ENCODE data around the gene ITIH3.

ITIH3 gene

DNA sequence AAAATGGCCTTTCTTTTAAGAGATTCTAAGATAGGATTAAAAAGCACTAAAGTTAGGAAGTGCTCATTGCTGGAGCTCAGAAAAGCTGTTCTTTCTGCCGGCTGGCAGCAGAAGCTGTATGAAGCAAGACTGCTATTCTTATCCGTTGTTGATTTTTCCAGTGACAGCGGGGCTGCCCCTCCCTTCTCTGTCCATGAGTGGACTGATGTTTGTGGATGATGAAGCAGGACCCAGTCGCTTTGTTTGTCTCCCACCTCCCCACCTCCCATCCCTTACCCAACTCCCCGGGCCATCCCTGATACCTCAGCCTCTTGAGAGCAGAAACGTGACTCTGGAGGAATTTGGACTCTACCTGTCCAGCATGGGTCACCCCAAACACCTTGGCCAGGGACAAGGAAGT lies 50.6 kb downstream of the ITIH3 start:
- no peak for DNase-seq

GRCh38 chr3:52845691-52846431 lies 51.3 kb downstream of the ITIH3 start:
- DNase-seq, result no peak

GRCh38 chr3:52846432-52846965 lies 51.9 kb downstream of the ITIH3 start:
- DNase-seq, result no peak

DNA sequence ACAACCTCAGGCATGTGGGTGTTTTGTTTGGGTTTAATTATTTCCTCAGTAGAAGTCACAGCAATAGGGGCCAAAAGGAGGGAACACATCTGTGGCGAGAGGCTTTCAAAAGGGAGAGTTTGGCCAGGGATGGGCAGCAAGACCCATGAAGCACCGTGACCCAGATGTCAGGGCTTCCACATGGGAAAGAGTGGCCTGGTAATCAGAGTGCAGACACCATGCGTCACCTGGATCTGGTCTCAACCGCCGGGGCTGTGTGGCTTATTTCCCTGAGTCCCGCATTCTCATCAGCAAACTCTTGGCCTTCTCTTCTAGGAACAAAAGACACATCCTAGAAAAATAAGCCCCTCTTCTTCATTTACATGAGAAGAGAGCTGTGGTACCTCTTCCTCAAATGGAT lies 52.6 kb downstream of the ITIH3 start:
- DNase-seq, result no peak

DNA sequence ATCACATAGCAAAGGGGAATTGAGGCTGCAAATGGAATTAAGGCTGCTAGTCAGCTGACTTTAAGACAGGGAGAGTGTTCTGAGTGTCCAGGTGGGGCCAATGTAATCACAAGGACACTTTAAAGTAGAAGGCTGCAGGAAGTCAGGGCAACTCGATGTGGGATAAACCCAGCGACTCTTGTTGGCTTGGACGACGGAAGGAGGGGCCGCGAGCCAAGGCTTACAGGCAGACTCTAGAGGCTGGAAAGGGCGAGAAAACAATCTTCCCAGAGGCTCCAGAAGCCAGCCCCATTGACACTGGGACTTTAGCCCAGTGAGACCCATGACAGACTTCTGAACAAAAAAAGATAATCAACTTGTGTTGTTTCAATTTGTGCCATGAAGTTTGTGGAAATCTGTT lies 53.1 kb downstream of the ITIH3 start:
- DNase-seq, result no peak

- DNase-seq, result no peak
Measured at GRCh38 chr3:52848617-52849016, 54.0 kb downstream of the ITIH3 start.

DNA sequence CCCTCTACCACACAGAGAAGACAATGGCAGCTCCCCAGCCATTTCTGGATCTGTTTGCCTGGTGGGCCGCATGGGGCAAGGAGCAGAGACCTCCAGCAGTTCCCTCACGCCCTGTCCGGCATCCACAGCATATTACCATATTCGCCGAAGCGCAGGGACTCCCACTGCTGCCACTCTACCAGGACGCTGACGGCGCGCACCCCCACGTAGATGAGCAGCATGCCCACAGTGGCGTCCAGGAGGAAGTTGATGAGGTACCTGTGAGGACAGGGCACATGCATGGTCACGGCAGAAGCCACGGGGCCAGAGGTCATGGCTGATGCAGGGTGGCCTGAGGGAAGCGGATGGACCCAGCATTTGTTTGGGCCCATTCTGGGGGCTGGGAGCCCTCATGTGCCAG lies 55.1 kb downstream of the ITIH3 start:
- no peak for DNase-seq

DNA sequence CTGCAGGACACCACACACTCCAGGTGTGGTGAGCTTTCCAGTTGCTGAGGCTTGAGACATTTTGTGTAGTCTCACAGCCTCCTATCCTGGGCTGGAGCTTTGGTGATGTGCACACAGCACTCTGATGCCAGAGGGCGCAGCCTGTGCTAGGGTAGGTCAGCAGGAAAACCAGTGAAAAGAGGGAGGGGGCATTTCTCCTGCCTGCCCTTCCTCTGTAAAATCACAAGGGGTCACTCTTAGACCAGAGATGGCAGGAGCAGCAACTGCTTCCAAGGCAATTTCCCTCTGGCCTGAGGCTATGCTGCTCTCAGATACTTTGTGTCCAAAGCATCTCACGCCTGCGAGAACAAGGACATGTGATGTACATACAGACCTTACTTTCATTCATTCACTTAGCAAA lies 56.8 kb downstream of the ITIH3 start:
- DNase-seq, result peak; percentile 79

DNA sequence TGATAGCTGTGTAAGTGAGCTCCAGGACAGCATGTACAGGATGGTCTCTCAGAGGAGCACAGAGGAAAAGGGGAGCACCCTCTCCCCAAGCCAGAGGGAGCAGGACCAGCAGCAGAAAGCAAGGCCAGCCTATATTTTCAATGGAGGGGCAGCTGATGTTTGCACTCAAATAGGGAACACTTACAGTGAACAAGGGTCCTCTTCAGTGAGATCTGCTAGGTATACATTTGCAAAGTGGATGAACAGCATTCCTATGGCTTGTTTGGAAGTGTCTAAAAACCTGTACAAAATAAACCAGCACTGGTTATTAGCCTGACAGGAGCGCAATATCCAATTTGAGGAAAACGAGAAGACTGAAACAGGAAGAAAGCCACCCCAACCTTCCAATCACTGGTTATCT lies 57.8 kb downstream of the ITIH3 start:
- no peak for DNase-seq

DNA sequence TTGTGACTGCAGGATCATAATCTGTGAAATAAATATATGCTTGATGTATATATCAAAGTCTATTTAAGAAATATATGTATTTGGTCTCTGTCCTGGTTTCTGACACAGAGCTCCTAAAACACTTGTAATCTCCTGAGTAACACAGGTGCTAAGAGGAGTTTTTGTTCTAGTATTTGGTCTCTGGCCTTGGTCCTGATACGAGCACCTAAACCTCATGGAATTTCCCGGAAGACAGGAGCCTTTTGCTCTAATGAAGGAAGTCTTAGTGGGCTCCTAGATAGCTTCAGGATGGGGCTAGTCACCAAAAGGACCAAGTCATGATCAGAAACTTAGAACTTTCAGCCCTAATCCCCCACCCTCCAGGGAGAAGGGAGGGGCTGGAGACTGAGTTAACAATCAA lies 59.4 kb downstream of the ITIH3 start:
- DNase-seq, result no peak

GRCh38 chr3:52856666-52857065 lies 62.1 kb downstream of the ITIH3 start:
- DNase-seq, result no peak

DNA sequence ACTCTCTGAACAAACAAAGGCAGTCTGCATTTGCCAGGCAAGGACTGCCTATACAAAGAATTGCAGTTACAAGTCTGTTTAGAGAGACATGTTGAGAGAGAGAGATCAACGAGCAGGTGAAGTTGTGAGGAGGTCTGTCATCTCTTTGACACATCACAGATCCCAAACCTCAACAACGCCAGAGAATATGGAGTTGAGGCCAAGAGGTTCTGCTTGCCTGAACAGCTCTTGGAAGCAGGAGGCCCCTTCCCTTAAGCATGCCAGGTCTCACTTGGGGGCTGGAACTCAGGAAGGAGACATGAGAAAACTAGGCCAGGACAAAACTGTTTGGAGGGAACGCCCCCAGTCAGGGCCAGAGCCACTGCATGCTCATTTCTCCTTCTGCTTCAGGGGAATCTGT lies 62.5 kb downstream of the ITIH3 start:
- DNase-seq, result no peak

- no peak for DNase-seq
Measured at GRCh38 chr3:52857864-52858263, 63.3 kb downstream of the ITIH3 start.

Data from hematopoietic multipotent progenitor cell treated with erythropoietin and hydrocortisone succinate and interleukin-3 and kit ligand, for 4 days (in vitro differentiated cells).